Osteoblast (primary cell): ENCODE results near the gene CCHCR1. TPM values are rescaled to one million over a fixed set of nuclear protein-coding genes. Genes with fewer than 3 reads are reported as not detected.

ENCODE experiments used
- DNase-seq: peaks from one replicate; pipeline ENCODE4 v3.0.0; 2011; ENCODE audit warnings: low spot score, mixed read lengths; ENCODE audit not compliant: insufficient read length; ENCODE audit errors: missing footprints
- H2AFZ ChIP-seq: 2 replicates; pipeline ENCODE4 v1.6.0; 2011; ENCODE audit warnings: mild to moderate bottlenecking, low read length
- H3K27ac ChIP-seq: 2 replicates; pipeline ENCODE4 v1.5.1; 2011; ENCODE audit warnings: mild to moderate bottlenecking, low read depth, low read length, moderate library complexity
- H3K27me3 ChIP-seq: 2 replicates; pipeline ENCODE4 v1.6.0; 2012; ENCODE audit warnings: mild to moderate bottlenecking, control low read depth, inconsistent platforms, low read length, moderate library complexity; ENCODE audit not compliant: insufficient read depth
- H3K36me3 ChIP-seq: 2 replicates; pipeline ENCODE4 v1.5.1; 2011; ENCODE audit warnings: mild to moderate bottlenecking, low read length, control low read depth, moderate library complexity; ENCODE audit not compliant: insufficient read depth
- H3K4me1 ChIP-seq: 2 replicates; pipeline ENCODE4 v1.5.1; 2011; ENCODE audit warnings: mild to moderate bottlenecking, low read length, control low read depth, moderate library complexity; ENCODE audit not compliant: insufficient read depth
- H3K4me2 ChIP-seq: 2 replicates; pipeline ENCODE4 v1.6.0; 2011; ENCODE audit warnings: mild to moderate bottlenecking, low read length; ENCODE audit not compliant: insufficient read depth
- H3K4me3 ChIP-seq: fragments of 200-600 bp; sonication (generic); 3 replicates; pipeline ENCODE4 v1.5.1; 2012; ENCODE audit warnings: mild to moderate bottlenecking, low read length, inconsistent platforms; ENCODE audit not compliant: insufficient read depth
- H3K79me2 ChIP-seq: 2 replicates; pipeline ENCODE4 v1.6.0; 2012; ENCODE audit warnings: mild to moderate bottlenecking, low read length, control low read depth, inconsistent platforms; ENCODE audit not compliant: insufficient read depth
- H3K9me3 ChIP-seq: 2 replicates; pipeline ENCODE4 v1.5.1; 2011; ENCODE audit warnings: low read depth, low read length, control low read depth
- H4K20me1 ChIP-seq: 2 replicates; pipeline ENCODE4 v1.6.0; 2012; ENCODE audit warnings: mild to moderate bottlenecking, low read length, control low read depth; ENCODE audit not compliant: insufficient read depth
- total RNA-seq: library from RNA; depleted of rRNA; stranded (reverse); fragments of >200 nt; gene quantifications from 2 replicates; pipeline ENCODE4 v1.2.3, GENCODE V29; 2012
- TF ChIP-seq, protein P1 (sequence below): IDR thresholded peaks from 2 replicates; pipeline ENCODE4 v1.5.1; 2011; ENCODE audit warnings: mild to moderate bottlenecking, low read depth, low read length, moderate library complexity; ENCODE audit errors: extremely low read depth

Gene CCHCR1
- total RNA-seq, 1 donor, result 14.1 TPM

GRCh38 chr6:31118178-31118577, 39.4 kb downstream of the CCHCR1 start:
- Histone ChIP-seq H3K36me3 (no peaks in the 10 kb centered on the region), H3K4me2 (no peak overlapping the region), H3K9me3 (no peaks in the 10 kb centered on the region), H3K27me3 (peaks cover 3% of the 10 kb centered on the region), H3K27ac (no peak overlapping the region), H3K4me1 (peaks cover 30% of the 10 kb centered on the region), H3K4me3 (no peak overlapping the region), H3K79me2 (no peaks in the 10 kb centered on the region), H4K20me1 (peaks cover 2% of the 10 kb centered on the region), H2AFZ (no peak overlapping the region)
- TF ChIP-seq, protein P1, sequence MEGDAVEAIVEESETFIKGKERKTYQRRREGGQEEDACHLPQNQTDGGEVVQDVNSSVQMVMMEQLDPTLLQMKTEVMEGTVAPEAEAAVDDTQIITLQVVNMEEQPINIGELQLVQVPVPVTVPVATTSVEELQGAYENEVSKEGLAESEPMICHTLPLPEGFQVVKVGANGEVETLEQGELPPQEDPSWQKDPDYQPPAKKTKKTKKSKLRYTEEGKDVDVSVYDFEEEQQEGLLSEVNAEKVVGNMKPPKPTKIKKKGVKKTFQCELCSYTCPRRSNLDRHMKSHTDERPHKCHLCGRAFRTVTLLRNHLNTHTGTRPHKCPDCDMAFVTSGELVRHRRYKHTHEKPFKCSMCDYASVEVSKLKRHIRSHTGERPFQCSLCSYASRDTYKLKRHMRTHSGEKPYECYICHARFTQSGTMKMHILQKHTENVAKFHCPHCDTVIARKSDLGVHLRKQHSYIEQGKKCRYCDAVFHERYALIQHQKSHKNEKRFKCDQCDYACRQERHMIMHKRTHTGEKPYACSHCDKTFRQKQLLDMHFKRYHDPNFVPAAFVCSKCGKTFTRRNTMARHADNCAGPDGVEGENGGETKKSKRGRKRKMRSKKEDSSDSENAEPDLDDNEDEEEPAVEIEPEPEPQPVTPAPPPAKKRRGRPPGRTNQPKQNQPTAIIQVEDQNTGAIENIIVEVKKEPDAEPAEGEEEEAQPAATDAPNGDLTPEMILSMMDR, result no peak
- DNase-seq, result no peak

- TF ChIP-seq, protein P1, result no peak
- H3K4me2 ChIP-seq, result peak overlapping the region; percentile 73
- DNase-seq, result peak; percentile 53
- H3K4me3 ChIP-seq, result peak overlapping the region; percentile 57
- H3K27me3 ChIP-seq, result peaks cover 3% of the 10 kb centered on the region
- peaks cover 18% of the 10 kb centered on the region for H3K4me1 ChIP-seq
- no peaks in the 10 kb centered on the region for H3K9me3 ChIP-seq
- H2AFZ ChIP-seq, result peak overlapping the region; percentile 62
- H3K79me2 ChIP-seq, result no peaks in the 10 kb centered on the region
- no peaks in the 10 kb centered on the region for H4K20me1 ChIP-seq
- no peak overlapping the region for H3K27ac ChIP-seq
- H3K36me3 ChIP-seq, result no peaks in the 10 kb centered on the region
Measured at GRCh38 chr6:31116661-31117385, 40.8 kb downstream of the CCHCR1 start.

DNA sequence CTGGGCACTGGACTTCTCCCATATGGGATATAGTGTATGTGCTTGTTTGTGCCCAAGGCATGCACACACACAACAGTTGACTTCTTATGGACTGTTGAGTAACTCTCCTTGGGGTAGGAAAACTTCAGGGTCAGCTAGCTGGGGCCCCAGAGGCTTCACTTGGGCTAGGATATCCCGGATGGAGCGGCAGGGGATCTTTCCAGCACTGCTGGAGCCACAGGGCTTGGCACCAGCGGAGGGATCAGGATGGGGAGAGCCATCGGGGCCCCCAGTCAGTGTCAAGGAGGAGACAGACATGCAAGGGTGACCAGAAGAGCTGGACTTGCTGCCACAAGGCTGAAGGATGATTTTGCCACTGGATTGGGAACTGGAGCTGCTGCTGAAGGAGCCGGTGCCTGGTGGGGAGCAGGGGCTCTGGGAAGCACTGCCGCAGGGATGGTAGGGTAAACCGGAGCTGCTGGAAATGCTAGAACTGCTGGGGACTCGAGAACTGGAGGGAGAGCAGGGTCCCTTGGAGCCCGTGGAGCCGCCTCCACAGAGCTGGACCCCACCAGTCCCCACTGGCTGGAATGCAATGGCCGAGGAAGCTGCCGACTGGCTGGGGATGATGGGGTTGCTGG, 41.6 kb downstream of the CCHCR1 start:
- TF ChIP-seq, protein P1, result no peak
- no peak overlapping the region for H3K4me3 ChIP-seq
- no peaks in the 10 kb centered on the region for H4K20me1 ChIP-seq
- H3K36me3 ChIP-seq, result no peaks in the 10 kb centered on the region
- H3K9me3 ChIP-seq, result no peaks in the 10 kb centered on the region
- H2AFZ ChIP-seq, result no peak overlapping the region
- peaks cover 18% of the 10 kb centered on the region for H3K4me1 ChIP-seq
- H3K27me3 ChIP-seq, result peaks cover 8% of the 10 kb centered on the region
- peak; percentile 38 for DNase-seq
- no peak overlapping the region for H3K27ac ChIP-seq
- H3K79me2 ChIP-seq, result no peaks in the 10 kb centered on the region
- no peak overlapping the region for H3K4me2 ChIP-seq
